ENCODE data around the gene TBC1D5.

- no peak for TF ChIP-seq SPI1 (IDR thresholded peaks at IDR 0.05; ENCODE audit: low read depth, low read length)
- TF ChIP-seq POLR2A (IDR thresholded peaks at IDR 0.05; ENCODE audit: low read depth, low read length): no peak
- no peak for TF ChIP-seq POLR2AphosphoS5 (IDR thresholded peaks at IDR 0.05; ENCODE audit: low read depth, low read length)
- TF ChIP-seq TAF1 (IDR thresholded peaks at IDR 0.05; ENCODE audit: low read depth, low read length): no peak
These were observed 299.9 kb downstream of the TBC1D5 start for GRCh38 chr3:17442332-17443049.
